ENCODE results near the gene CDC14A.

Gene CDC14A

GRCh38 chr1:100433563-100433962, 81.3 kb downstream of the CDC14A start:
- Histone ChIP-seq H3K4ac (ENCODE audit: low read depth, low read length) (no peak overlapping the region), H3K23ac (ENCODE audit: low read length) (no peak overlapping the region), H2AFZ (ENCODE audit: insufficient read depth, low read length, poor library complexity) (no peak overlapping the region), H2BK12ac (ENCODE audit: low read length) (no peak overlapping the region), H3K79me1 (ENCODE audit: low read length) (no peaks in the 10 kb centered on the region), H2BK120ac (ENCODE audit: insufficient read depth, low read length, poor library complexity) (no peak overlapping the region), H3K18ac (ENCODE audit: low read length) (no peak overlapping the region), H2BK5ac (ENCODE audit: low read depth, low read length, poor library complexity) (no peak overlapping the region), H3K9me3 (ENCODE audit: insufficient read depth, low read depth, low read length) (no peaks in the 10 kb centered on the region), H3K27ac (ENCODE audit: low read depth, low read length) (no peak overlapping the region), H4K91ac (ENCODE audit: low read depth, low read length) (no peak overlapping the region), H3K27me3 (ENCODE audit: insufficient read depth, low read length) (no peaks in the 10 kb centered on the region), H3K36me3 (ENCODE audit: control insufficient read depth in 1 of 2, insufficient read depth in 2 of 2, low read length in 2 of 2) (peaks cover 0 to 1% of the 10 kb centered on the region in 2 experiments), H3K79me2 (ENCODE audit: control insufficient read depth, insufficient read depth, low read length, poor library complexity) (no peaks in the 10 kb centered on the region), H3K4me3 (ENCODE audit: low read depth, low read length) (no peak overlapping the region), H3K9ac (ENCODE audit: low read length) (no peak overlapping the region), H3K4me1 (ENCODE audit: control insufficient read depth in 1 of 2, insufficient read depth in 2 of 2, low read length in 2 of 2) (no peaks in the 10 kb centered on the region), H2AK5ac (ENCODE audit: low read length) (no peak overlapping the region), H3K4me2 (ENCODE audit: low read length) (no peak overlapping the region), H4K12ac (ENCODE audit: low read depth, low read length) (no peak overlapping the region), H3K14ac (ENCODE audit: low read length) (no peak overlapping the region), H4K8ac (ENCODE audit: low read depth, low read length) (no peak overlapping the region)
- no CpG with 5 or more reads among the region's 1 CpG for WGBS (ENCODE audit: extremely low coverage, insufficient coverage, insufficient read length)
- peak in 1 of 2 donors; percentile 81 for DNase-seq

- Histone ChIP-seq H3K9me3 (ENCODE audit: insufficient read depth, low read depth, low read length) (no peaks in the 10 kb centered on the region), H2BK12ac (ENCODE audit: low read length) (no peak overlapping the region), H2BK120ac (ENCODE audit: insufficient read depth, low read length, poor library complexity) (no peak overlapping the region), H2BK5ac (ENCODE audit: low read depth, low read length, poor library complexity) (no peak overlapping the region), H3K79me1 (ENCODE audit: low read length) (no peaks in the 10 kb centered on the region), H3K27me3 (ENCODE audit: insufficient read depth, low read length) (no peaks in the 10 kb centered on the region), H4K12ac (ENCODE audit: low read depth, low read length) (no peak overlapping the region), H3K79me2 (ENCODE audit: control insufficient read depth, insufficient read depth, low read length, poor library complexity) (no peaks in the 10 kb centered on the region), H3K23ac (ENCODE audit: low read length) (no peak overlapping the region), H2AK5ac (ENCODE audit: low read length) (no peak overlapping the region), H2AFZ (ENCODE audit: insufficient read depth, low read length, poor library complexity) (no peak overlapping the region), H3K4me1 (ENCODE audit: control insufficient read depth in 1 of 2, insufficient read depth in 2 of 2, low read length in 2 of 2) (no peaks in the 10 kb centered on the region), H3K9ac (ENCODE audit: low read length) (no peak overlapping the region), H3K36me3 (ENCODE audit: control insufficient read depth in 1 of 2, insufficient read depth in 2 of 2, low read length in 2 of 2) (peaks cover 0 to 1% of the 10 kb centered on the region in 2 experiments), H3K27ac (ENCODE audit: low read depth, low read length) (no peak overlapping the region), H4K91ac (ENCODE audit: low read depth, low read length) (no peak overlapping the region), H4K8ac (ENCODE audit: low read depth, low read length) (no peak overlapping the region), H3K18ac (ENCODE audit: low read length) (no peak overlapping the region), H3K4ac (ENCODE audit: low read depth, low read length) (no peak overlapping the region), H3K14ac (ENCODE audit: low read length) (no peak overlapping the region), H3K4me2 (ENCODE audit: low read length) (no peak overlapping the region), H3K4me3 (ENCODE audit: low read depth, low read length) (no peak overlapping the region)
- WGBS (ENCODE audit: extremely low coverage, insufficient coverage, insufficient read length), result no CpG with 5 or more reads among the region's 2 CpGs
- no peak for DNase-seq
Observed at GRCh38 chr1:100434831-100435230, 82.5 kb downstream of the CDC14A start.

GRCh38 chr1:100438375-100438774, 86.1 kb downstream of the CDC14A start:
- H2AK5ac ChIP-seq (ENCODE audit: low read length), result no peak overlapping the region
- H3K36me3 ChIP-seq (ENCODE audit: control insufficient read depth in 1 of 2, insufficient read depth in 2 of 2, low read length in 2 of 2), result no peaks in the 10 kb centered on the region
- H3K79me1 ChIP-seq (ENCODE audit: low read length), result no peaks in the 10 kb centered on the region
- no CpG with 5 or more reads among the region's 1 CpG for WGBS (ENCODE audit: extremely low coverage, insufficient coverage, insufficient read length)
- no peak overlapping the region for H2BK12ac ChIP-seq (ENCODE audit: low read length)
- H3K4ac ChIP-seq (ENCODE audit: low read depth, low read length), result no peak overlapping the region
- no peak for DNase-seq
- no peak overlapping the region for H3K9ac ChIP-seq (ENCODE audit: low read length)
- no peak overlapping the region for H3K23ac ChIP-seq (ENCODE audit: low read length)
- H2BK5ac ChIP-seq (ENCODE audit: low read depth, low read length, poor library complexity), result no peak overlapping the region
- H2BK120ac ChIP-seq (ENCODE audit: insufficient read depth, low read length, poor library complexity), result no peak overlapping the region
- H3K27ac ChIP-seq (ENCODE audit: low read depth, low read length), result no peak overlapping the region
- no peaks in the 10 kb centered on the region for H3K79me2 ChIP-seq (ENCODE audit: control insufficient read depth, insufficient read depth, low read length, poor library complexity)
- H4K12ac ChIP-seq (ENCODE audit: low read depth, low read length), result no peak overlapping the region
- H3K27me3 ChIP-seq (ENCODE audit: insufficient read depth, low read length), result no peaks in the 10 kb centered on the region
- no peak overlapping the region for H3K14ac ChIP-seq (ENCODE audit: low read length)
- H4K8ac ChIP-seq (ENCODE audit: low read depth, low read length), result no peak overlapping the region
- H3K18ac ChIP-seq (ENCODE audit: low read length), result no peak overlapping the region
- no peak overlapping the region for H3K4me3 ChIP-seq (ENCODE audit: low read depth, low read length)
- no peak overlapping the region for H3K4me2 ChIP-seq (ENCODE audit: low read length)
- no peak overlapping the region for H2AFZ ChIP-seq (ENCODE audit: insufficient read depth, low read length, poor library complexity)
- no peaks in the 10 kb centered on the region for H3K9me3 ChIP-seq (ENCODE audit: insufficient read depth, low read depth, low read length)
- peaks cover 0 to 5% of the 10 kb centered on the region in 2 experiments for H3K4me1 ChIP-seq (ENCODE audit: control insufficient read depth in 1 of 2, insufficient read depth in 2 of 2, low read length in 2 of 2)
- H4K91ac ChIP-seq (ENCODE audit: low read depth, low read length), result no peak overlapping the region

GRCh38 chr1:100438789-100439188, 86.5 kb downstream of the CDC14A start:
- H3K79me1 ChIP-seq (ENCODE audit: low read length), result no peaks in the 10 kb centered on the region
- no peak overlapping the region for H3K27ac ChIP-seq (ENCODE audit: low read depth, low read length)
- no CpG with 5 or more reads among the region's 3 CpGs for WGBS (ENCODE audit: extremely low coverage, insufficient coverage, insufficient read length)
- no peak for DNase-seq
- H3K79me2 ChIP-seq (ENCODE audit: control insufficient read depth, insufficient read depth, low read length, poor library complexity), result no peaks in the 10 kb centered on the region
- no peak overlapping the region for H4K8ac ChIP-seq (ENCODE audit: low read depth, low read length)
- no peak overlapping the region for H3K14ac ChIP-seq (ENCODE audit: low read length)
- no peaks in the 10 kb centered on the region for H3K9me3 ChIP-seq (ENCODE audit: insufficient read depth, low read depth, low read length)
- H2BK5ac ChIP-seq (ENCODE audit: low read depth, low read length, poor library complexity), result no peak overlapping the region
- no peak overlapping the region for H3K4me2 ChIP-seq (ENCODE audit: low read length)
- no peak overlapping the region for H3K18ac ChIP-seq (ENCODE audit: low read length)
- no peak overlapping the region for H3K4me3 ChIP-seq (ENCODE audit: low read depth, low read length)
- no peak overlapping the region for H4K91ac ChIP-seq (ENCODE audit: low read depth, low read length)
- no peak overlapping the region for H2BK120ac ChIP-seq (ENCODE audit: insufficient read depth, low read length, poor library complexity)
- H3K27me3 ChIP-seq (ENCODE audit: insufficient read depth, low read length), result no peaks in the 10 kb centered on the region
- H4K12ac ChIP-seq (ENCODE audit: low read depth, low read length), result no peak overlapping the region
- H2AK5ac ChIP-seq (ENCODE audit: low read length), result no peak overlapping the region
- no peak overlapping the region for H3K4ac ChIP-seq (ENCODE audit: low read depth, low read length)
- H3K9ac ChIP-seq (ENCODE audit: low read length), result no peak overlapping the region
- no peaks in the 10 kb centered on the region for H3K36me3 ChIP-seq (ENCODE audit: control insufficient read depth in 1 of 2, insufficient read depth in 2 of 2, low read length in 2 of 2)
- H2BK12ac ChIP-seq (ENCODE audit: low read length), result no peak overlapping the region
- no peak overlapping the region for H3K23ac ChIP-seq (ENCODE audit: low read length)
- peaks cover 0 to 6% of the 10 kb centered on the region in 2 experiments for H3K4me1 ChIP-seq (ENCODE audit: control insufficient read depth in 1 of 2, insufficient read depth in 2 of 2, low read length in 2 of 2)
- H2AFZ ChIP-seq (ENCODE audit: insufficient read depth, low read length, poor library complexity), result no peak overlapping the region
